ENCODE data around the gene MDM4.

GRCh38 chr1:204563307-204563706 is 47.1 kb downstream of the MDM4 start:
- no peak for TF ChIP-seq CTCF (IDR thresholded peaks at IDR 0.05)
- TF ChIP-seq POLR2A (IDR thresholded peaks at IDR 0.05): no peak

Data from esophagus squamous epithelium (tissue), 4 donors.